ENCODE measurements around the gene ZCWPW2.

The ZCWPW2 gene, protein sequence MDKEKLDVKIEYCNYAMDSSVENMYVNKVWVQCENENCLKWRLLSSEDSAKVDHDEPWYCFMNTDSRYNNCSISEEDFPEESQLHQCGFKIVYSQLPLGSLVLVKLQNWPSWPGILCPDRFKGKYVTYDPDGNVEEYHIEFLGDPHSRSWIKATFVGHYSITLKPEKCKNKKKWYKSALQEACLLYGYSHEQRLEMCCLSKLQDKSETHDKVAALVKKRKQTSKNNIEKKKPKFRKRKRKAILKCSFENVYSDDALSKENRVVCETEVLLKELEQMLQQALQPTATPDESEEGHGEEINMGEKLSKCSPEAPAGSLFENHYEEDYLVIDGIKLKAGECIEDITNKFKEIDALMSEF

DNA sequence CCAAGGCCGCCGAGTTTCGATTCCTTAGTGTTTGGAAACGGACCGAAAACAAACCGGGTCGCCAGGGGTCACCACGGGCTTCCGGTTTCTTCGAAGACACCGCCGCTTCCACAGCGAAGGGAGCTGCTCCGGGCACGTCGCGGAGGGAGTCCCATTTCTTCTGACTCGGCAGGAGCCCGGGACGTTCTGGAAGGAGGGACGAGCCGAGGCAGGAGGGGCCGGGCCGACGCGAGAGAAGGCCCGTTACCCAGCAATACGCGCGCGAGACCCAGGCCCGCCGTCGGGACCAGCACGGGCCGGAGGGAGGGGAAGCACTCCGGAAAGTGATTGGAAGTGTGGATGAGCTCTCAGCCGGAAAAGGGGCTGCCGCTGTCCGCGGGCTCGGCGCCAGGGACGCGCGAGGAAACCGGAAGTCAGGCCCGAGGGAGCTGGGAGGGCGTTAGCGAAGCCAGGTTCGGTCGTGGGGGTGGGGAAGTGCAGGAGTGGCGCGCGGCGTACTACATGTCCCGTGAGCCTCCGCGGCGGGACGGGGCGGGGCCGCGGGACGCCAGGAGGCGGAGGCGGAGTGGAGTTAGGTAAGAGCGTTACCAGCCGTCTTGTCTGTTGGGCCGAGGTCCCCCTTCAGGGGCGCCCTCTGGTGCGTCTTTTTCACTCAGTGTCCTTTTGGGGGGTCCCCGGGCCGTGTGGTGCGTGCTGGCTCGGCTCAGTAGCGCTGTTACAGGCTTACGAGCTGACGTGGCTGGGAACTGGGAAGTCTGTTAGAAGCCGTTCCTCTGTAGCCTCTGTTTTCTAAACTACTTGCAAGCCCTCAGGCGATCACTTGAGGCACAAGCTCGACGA, at the start of gene ZCWPW2, which contains the start of gene AZI2:
TSS of gene ZCWPW2 (plus strand) at position 93 of the 840 bp plus-strand sequence. CDS start 64,348 bp downstream, outside the sequence.
TSS of gene AZI2 (minus strand) at position 196 of the 840 bp plus-strand sequence. CDS start 8,207 bp downstream, outside the sequence.
- DNase-seq (ENCODE audit: low read depth in 1 of 2, low spot score in 1 of 2), result peak; percentile 80 to 87

DNA sequence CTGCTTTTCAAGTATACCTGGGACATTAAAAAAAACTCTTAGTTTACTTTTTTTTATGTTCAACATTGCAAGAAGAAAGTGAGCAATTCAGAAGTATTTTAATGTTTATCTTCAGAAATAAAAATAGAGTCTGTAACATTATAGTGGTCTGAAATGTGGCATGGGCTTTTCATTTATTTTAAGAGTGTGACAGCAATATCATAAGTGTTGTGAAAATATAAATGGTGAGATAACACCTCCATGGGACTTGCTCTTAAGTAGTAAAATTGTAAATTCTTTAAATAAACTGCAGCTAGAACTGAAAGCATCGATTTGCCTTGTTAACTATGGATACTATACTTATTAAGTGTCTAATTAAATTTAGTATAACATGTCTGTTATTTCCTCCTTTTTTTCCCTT, 48.8 kb upstream of the ZCWPW2 start:
- no peak for DNase-seq (ENCODE audit: low read depth in 1 of 2, low spot score in 1 of 2)

DNA sequence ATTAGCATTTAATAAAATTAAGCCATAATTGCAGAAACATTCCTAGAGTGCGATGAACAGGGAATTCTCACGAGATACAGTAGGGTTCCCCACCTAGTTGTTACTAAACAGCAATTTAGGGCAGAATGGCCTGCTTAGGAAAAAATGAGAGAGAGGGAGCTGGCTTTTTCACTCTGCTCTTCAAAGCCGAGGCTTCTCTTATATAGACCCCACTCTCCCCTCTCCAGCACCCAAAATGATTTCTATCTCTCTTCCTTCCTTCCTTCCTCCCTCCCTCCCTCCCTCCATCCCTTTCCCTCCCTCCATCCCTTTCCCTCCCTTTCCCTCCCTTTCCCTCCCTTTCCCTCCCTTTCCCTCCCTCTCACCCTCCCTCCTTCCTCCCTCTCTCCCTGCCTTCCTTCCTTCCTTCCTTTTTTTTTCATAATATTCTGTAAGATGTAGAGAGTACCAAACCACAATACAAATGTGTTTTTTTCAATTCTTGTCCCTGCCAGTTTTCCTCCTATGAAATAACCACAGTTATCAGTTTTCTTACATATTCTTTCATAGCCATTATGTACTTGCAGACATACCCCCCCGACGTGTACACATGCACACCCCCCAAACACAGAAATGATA, 48.1 kb upstream of the ZCWPW2 start:
- DNase-seq (ENCODE audit: low read depth in 1 of 2, low spot score in 1 of 2), result no peak

DNA sequence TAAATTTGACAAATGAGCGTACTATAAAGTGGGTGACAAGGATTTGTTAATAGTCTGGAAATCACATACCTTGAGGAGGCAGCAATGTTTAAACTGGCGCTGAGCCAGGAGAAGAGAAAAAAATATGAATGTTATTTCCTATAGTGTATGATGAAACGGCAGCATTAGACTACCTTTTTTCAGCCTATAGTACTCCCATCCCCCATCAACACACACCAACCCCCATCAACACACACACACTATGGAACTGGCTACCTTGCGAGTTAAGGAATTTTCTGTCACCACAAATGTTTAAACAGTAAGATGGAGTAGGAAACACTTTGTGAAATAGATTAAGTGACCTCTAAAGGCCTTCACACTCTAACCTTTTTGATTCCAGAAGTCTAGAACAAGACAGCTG, 46.8 kb upstream of the ZCWPW2 start:
- no peak for DNase-seq (ENCODE audit: low read depth in 1 of 2, low spot score in 1 of 2)

DNA sequence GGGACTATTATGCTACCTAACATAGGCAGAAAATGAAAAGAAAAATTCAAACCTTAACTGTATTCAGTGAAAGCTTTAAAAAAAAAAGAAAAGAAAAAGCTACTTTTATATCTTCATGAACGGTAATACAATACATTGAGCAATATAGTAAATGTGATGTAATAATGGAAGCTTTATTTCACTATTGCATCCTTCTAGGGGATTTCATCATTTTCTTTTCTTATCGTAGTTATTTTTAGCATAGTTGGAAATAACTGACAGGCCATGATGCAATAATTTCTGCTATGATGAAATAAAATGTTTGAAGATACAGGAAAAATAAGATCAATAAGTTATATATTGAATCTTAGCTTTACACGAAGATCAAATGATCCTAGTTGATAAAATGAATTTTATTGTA, 40.3 kb upstream of the ZCWPW2 start:
- no peak for DNase-seq (ENCODE audit: low read depth in 1 of 2, low spot score in 1 of 2)

DNA sequence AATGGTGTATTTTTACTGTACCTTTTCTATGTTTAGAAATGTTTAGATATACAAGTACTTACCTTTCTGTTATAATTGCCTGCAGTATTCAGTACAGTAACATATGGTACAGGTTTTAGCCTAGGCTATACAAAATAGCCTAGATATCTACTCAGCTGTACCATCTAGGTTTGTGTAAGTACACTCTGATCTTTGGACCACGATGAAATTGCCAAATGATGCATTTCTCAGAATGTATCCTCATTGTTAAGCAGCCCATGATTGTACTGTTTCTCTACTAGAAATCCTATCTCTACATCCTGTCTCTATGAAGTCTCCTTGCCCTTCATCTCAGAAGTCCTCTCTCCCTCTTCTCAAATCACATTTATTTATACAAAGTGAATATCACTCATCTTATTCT, 32.8 kb upstream of the ZCWPW2 start:
- DNase-seq (ENCODE audit: low read depth in 1 of 2, low spot score in 1 of 2), result no peak

DNA sequence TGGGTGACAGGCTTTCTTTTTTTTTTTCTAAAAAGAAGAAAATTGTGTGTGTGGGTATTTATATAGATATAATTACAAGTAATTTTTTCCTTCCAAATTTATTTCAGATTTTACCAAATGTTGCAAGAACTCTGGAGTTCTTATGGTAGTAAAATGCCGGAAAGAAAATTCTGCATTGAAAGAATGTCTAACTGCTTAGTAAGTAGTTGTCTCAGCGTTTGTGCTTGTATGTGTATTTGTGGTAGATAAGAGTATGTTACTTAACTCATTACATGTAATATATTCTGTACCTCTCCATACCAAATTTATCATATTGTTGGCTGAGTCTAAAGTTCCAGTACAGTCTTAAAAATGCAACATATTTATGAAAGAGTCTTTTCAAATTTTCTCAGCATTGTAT, 32.3 kb upstream of the ZCWPW2 start:
- no peak for DNase-seq (ENCODE audit: low read depth in 1 of 2, low spot score in 1 of 2)

DNA sequence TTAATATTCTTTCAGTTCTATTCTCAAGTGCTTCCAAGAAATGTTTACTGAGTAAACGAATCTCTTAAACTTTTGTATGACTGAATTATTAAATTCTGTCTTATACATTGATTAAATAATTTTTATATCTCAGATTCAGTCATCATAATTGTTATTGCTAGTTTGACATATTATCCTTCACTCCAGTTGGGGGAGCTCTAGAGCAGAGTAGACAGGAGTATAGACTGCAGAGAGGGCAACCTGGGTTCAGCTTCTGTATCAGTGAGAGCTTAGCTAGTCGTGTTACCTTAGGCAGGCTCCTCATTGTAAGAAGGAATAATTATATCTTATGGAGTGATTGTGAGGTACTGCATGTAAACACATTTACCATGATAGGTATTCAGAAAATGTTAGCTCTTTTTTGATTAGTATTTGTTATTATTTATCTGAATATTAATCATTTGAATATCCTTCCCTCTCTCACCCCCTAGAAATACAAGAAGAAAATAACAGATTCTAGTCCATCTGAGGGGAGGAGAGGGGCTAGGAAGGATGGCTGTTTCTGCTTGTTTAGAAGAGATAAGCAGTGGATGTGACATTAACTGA, 31.0 kb upstream of the ZCWPW2 start:
- peak in 1 of 2 donors; percentile 40 for DNase-seq (ENCODE audit: low read depth in 1 of 2, low spot score in 1 of 2)

DNA sequence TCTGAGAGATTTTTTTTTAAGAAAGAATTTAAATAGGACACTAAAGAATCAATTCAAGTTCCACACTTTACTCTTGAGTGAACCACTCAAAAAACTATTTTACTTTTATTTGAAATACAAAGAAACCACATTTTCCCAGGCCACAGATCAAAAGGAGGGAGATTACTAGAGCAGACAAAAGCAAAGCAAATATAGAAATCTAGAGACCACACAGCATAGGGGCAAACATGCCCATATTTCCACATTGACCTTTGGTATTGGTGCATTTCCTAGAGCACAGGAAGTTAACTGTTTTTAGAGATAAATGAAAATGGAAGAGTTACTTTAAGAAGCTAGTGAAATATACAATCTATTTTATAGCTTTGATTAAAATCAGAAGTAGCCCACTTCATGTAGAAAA, 27.5 kb upstream of the ZCWPW2 start:
- DNase-seq (ENCODE audit: low read depth in 1 of 2, low spot score in 1 of 2), result no peak

DNA sequence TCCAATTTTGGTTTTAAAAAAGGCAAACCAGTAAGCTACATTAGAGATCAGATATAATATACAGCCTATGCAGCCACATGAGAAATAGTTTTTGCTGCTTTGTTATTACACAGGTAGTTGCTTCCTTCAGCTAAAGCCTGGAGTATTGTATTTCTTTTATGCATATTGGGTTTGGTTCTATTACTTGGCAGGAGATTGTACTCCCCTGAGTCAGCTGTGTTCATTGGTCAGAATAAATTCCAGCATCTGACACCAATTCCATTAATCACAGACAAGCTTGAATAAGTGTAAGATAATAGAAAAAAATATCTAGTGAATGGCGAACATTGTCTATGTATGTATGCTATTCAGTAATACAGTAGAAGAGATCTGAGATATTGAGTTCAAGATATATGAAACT, 26.1 kb upstream of the ZCWPW2 start:
- no peak for DNase-seq (ENCODE audit: low read depth in 1 of 2, low spot score in 1 of 2)

DNA sequence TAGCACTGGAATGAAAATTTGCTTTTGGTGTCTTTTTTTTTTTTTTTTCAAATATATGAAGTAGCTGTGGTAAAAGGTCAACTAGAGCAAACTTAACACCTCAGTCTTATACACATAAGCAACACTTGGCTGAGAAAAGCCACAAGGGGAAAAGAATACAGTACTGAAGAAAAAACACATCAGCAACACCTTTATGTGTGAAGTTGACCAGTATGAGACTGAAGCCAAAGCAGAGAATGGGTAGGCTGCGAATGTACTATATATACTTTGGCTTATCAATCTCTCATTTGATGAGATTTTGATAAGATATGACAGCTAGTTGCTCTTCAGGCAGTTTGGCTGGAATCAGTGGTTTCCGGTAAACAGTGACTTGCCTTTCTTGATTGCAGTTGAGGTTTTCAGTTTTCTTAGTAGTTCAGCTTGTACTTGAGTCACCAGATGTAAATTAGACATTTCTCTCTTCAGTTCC, 22.0 kb upstream of the ZCWPW2 start:
- DNase-seq (ENCODE audit: low read depth in 1 of 2, low spot score in 1 of 2), result peak in 1 of 2 donors; percentile 26

DNA sequence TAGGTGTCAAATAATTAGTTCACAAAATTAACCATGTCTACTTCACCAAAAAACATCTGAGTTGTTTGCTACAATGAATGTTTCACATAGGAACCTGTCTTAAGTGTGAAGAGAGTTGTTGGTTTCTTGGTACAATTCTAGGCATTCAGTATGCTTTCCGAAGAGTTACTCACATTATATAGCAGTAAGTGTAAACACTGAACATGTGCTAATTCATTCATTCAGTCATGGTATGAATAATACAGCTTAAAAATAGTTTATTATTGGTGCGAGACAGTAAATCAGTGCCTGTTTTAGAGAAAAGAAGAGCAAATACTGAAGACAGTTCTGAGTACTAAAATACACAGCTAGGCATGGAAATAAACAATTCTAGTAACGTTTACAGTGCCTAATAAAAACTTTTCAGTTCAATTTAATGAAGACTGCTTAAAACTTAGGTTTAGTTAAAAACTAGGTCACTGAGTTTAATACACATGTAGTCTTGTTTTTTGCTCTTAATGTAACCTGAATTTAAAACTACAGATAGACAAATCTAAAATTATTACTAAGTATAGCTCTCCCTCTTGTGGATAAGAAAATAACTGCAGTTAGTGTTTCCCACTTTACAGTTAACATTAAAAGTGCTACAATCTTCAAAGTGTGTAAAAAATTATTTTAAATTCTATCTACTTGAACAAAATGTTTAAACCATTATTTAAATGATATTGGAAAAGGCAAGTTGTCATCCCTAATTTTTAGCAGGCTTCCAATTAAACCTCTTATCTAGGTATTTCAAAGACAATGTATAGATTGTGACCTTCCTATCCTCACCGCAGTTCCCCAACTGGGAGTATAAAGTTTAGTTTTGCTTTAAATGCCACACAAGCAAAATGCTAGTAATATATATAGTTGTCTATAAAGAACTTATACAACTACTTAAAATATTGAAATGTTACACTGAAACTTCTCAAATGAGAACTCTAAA, 20.1 kb upstream of the ZCWPW2 start:
- no peak for DNase-seq (ENCODE audit: low read depth in 1 of 2, low spot score in 1 of 2)

DNA sequence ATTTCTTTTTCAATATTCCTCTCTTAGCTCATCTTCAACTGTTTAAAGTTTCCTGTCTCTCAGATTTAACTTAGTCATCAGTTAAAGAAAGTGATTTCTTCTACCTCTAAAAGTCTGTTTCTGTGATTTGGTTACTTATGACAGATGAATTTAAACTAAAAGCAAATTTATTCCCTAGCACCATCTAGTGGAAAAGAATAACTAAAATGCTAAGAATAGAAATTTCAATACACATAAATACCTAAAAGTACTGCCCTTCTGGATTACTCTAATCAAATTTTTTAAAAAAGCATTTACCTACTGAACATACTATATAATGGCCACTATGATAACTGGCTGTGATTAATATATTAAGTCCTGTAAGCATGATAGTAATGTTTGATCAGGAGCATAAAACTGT, 14.0 kb upstream of the ZCWPW2 start:
- no peak for DNase-seq (ENCODE audit: low read depth in 1 of 2, low spot score in 1 of 2)

DNA sequence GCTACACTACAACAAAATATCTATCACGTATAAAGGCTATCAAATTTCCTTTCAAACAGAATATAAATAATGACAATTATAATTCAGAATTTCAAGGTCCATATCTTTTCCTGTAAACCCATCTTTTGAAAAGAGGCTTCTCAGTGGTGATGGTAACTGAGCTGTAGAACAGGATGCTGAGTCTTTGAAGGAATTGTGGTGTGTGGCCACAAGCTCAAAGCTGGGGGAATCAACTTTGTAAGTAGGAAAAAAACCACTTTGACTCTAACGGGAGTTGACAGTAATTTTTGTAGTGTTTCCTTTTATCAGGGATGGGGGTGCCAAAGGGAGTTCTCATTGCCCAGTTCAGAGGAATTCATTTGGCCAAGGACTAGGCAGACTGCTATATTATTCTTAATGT, 13.3 kb upstream of the ZCWPW2 start:
- no peak for DNase-seq (ENCODE audit: low read depth in 1 of 2, low spot score in 1 of 2)

DNA sequence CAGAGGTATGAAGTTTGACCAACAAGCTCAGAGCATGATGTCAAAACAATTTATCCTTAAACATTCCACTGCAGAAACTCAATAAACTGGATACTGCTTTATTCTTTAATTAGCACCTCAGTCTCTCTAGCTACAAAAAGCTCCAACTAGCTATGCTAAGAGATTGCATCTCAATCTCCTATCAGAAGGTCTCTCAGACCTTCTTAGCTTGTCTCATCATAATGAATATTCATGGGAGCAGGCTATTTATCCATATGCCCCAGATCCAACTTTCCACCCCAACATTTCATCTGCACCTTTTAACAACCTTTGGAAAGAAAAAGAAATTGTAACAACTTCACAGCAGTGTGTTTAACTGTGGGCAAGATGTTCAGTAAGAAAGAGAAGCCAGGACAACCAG, 11.3 kb upstream of the ZCWPW2 start:
- DNase-seq (ENCODE audit: low read depth in 1 of 2, low spot score in 1 of 2), result no peak

DNA sequence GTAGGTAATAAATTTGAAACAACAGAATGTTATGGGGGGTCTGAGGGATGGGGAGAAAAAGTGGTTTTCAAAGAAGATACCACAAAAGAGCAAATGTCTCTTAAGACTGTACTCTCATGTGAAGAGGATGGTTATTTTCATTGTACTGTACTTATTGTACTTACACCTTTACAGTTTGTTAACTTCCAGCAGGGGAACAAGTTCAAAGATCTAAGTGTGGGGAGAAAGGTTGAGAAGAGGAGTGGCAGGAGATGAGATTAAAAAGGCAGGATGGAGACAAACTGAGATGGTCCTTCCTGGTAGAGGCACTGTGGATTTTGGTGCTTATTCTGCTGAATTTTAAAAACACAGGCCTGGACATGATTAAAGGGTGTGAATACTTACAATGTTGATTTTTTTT, 5.4 kb upstream of the ZCWPW2 start:
- no peak for DNase-seq (ENCODE audit: low read depth in 1 of 2, low spot score in 1 of 2)

DNA sequence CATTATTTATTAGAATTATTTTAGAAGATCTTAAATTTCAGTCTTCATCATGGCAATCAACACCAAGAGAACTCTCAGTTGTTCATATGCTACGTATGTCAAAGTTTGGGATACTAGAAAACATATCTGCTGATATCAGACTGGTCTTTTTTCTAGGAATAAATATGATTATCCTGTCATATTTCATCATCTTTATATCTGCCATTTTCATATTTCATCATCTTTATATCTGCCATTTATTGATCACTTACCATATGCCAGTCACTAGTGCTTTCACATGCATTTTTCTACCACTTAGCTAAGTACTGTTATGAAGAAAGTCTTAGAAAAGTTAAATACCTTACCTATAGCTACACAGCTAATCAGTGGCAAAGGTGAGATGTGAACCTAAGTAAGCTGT, 2.8 kb upstream of the ZCWPW2 start:
- no peak for DNase-seq (ENCODE audit: low read depth in 1 of 2, low spot score in 1 of 2)

DNA sequence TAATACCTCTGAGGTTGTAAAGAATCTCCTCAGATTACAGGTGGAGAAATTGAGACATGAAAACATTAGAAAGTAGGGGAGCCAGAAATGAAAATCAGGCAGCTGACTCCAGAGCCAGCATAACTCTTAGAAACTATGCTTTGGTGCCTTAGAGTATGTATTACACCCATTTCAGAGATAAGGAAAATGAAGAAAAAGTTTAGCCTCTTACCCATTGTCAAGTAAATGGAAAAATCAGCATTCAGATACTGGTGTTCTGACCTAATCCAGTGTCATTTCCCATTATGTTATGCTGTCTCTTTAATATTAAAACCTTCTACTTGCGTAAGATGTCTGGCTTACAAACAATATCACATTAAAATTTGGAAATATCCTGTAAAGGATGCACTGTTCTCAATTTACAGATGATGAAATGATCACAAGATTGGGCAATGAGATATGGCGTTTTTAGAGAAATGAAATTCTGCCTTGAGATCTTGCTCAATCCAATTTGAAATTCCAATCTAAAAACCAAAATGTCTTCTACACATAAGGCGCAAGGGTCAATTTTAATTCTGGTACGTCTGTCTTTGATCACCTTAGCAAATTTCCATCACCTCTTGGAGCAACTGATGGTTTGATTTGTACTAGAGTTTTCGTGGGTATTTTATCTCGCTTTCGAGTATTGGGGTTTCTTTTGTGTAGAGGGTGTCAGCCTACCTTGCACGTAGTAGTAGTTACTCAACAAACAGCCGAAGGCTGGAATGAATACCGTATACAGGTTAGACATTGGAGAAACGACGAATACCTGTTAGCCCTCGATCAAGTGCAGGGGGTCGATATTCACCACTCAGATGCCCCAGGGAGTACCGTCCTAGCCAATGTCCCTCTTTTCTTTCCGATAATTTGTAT, 902 bp upstream of the ZCWPW2 start:
- no peak for DNase-seq (ENCODE audit: low read depth in 1 of 2, low spot score in 1 of 2)

DNA sequence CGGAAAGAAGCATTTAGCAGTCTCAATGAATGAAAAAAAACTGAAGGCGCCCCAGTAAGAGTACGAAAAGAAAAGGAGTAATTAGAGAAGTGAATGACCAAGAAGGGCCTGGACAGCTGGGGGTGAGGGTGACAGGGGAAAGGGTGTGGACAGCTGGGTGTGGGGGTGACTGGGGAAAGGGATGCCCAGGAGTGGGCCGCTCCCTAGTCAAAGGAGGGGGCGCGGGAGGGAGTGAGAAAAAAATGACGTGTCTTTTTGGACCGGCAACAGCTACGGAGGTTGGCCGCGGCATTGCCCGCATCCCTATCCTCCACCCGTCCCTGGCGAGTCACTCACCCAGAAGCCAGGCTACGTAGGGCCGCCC, 274 bp upstream of the ZCWPW2 start:
- no peak for DNase-seq (ENCODE audit: low read depth in 1 of 2, low spot score in 1 of 2)
